ENCODE results near the gene CBFA2T2. TPM values are rescaled to one million over a fixed set of nuclear protein-coding genes. Genes with fewer than 3 reads are reported as not detected.
A peak's percentile ranks its signal among the peaks of the same experiment; 100 is the strongest.

CBFA2T2 gene
- total RNA-seq, 1 donor: 11.2 TPM

- Histone ChIP-seq H4K20me1 (ENCODE audit: insufficient read depth, low read length) (no peaks in the 10 kb centered on the region), H3K4me1 (ENCODE audit: insufficient read depth, low read length) (peaks cover 6% of the 10 kb centered on the region), H3K36me3 (ENCODE audit: insufficient read depth, low read length) (no peaks in the 10 kb centered on the region), H2AFZ (ENCODE audit: low read length) (no peak overlapping the region), H3K27ac (ENCODE audit: low read depth, low read length) (no peak overlapping the region), H3K27me3 (ENCODE audit: insufficient read depth, low read length) (no peaks in the 10 kb centered on the region), H3K9me3 (ENCODE audit: low read depth, low read length) (no peaks in the 10 kb centered on the region), H3K4me2 (ENCODE audit: insufficient read depth, low read length) (peak overlapping the region; percentile 92), H3K4me3 (ENCODE audit: insufficient read depth, low read length) (peak overlapping the region; percentile 78), H3K79me2 (ENCODE audit: insufficient read depth, low read length) (no peaks in the 10 kb centered on the region)
- TF ChIP-seq CTCF (IDR thresholded peaks at IDR 0.05; ENCODE audit: extremely low read depth, low read depth, low read length): no peak
- DNase-seq (ENCODE audit: insufficient read length, low spot score, missing footprints): no peak
Measured at GRCh38 chr20:33443006-33443511, 46.8 kb upstream of the CBFA2T2 start.

- Histone ChIP-seq H3K4me2 (ENCODE audit: insufficient read depth, low read length) (peak within 1 kb of the TSS; percentile 92), H4K20me1 (ENCODE audit: insufficient read depth, low read length) (no peaks in the 10 kb centered on the region), H3K36me3 (ENCODE audit: insufficient read depth, low read length) (no peaks in the 10 kb centered on the region), H3K79me2 (ENCODE audit: insufficient read depth, low read length) (no peaks in the 10 kb centered on the region), H2AFZ (ENCODE audit: low read length) (peak within 1 kb of the TSS; percentile 90), H3K4me3 (ENCODE audit: insufficient read depth, low read length) (peak within 1 kb of the TSS; percentile 78), H3K9me3 (ENCODE audit: low read depth, low read length) (no peaks in the 10 kb centered on the region), H3K27ac (ENCODE audit: low read depth, low read length) (no peak within 1 kb of the TSS), H3K27me3 (ENCODE audit: insufficient read depth, low read length) (no peaks in the 10 kb centered on the region), H3K4me1 (ENCODE audit: insufficient read depth, low read length) (peaks cover 6% of the 10 kb centered on the region)
- no peak for TF ChIP-seq CTCF (IDR thresholded peaks at IDR 0.05; ENCODE audit: extremely low read depth, low read depth, low read length)
- DNase-seq (ENCODE audit: insufficient read length, low spot score, missing footprints): peak; percentile 97
Measured at GRCh38 chr20:33443512-33444239, 46.2 kb upstream of the CBFA2T2 start, which contains the start of gene SNTA1. TSS of gene SNTA1 (minus strand) at chr20:33443763. CDS start at chr20:33443620, 143 bp downstream.

GRCh38 chr20:33444797-33445560 lies 44.9 kb upstream of the CBFA2T2 start:
- no peak overlapping the region for H3K27ac ChIP-seq (ENCODE audit: low read depth, low read length)
- H3K4me1 ChIP-seq (ENCODE audit: insufficient read depth, low read length): peaks cover 6% of the 10 kb centered on the region
- H2AFZ ChIP-seq (ENCODE audit: low read length): no peak overlapping the region
- DNase-seq (ENCODE audit: insufficient read length, low spot score, missing footprints): peak; percentile 22
- no peaks in the 10 kb centered on the region for H3K27me3 ChIP-seq (ENCODE audit: insufficient read depth, low read length)
- peak overlapping the region; percentile 92 for H3K4me2 ChIP-seq (ENCODE audit: insufficient read depth, low read length)
- no peaks in the 10 kb centered on the region for H3K36me3 ChIP-seq (ENCODE audit: insufficient read depth, low read length)
- no peak for TF ChIP-seq CTCF (IDR thresholded peaks at IDR 0.05; ENCODE audit: extremely low read depth, low read depth, low read length)
- no peaks in the 10 kb centered on the region for H4K20me1 ChIP-seq (ENCODE audit: insufficient read depth, low read length)
- H3K4me3 ChIP-seq (ENCODE audit: insufficient read depth, low read length): no peak overlapping the region
- H3K79me2 ChIP-seq (ENCODE audit: insufficient read depth, low read length): no peaks in the 10 kb centered on the region
- no peaks in the 10 kb centered on the region for H3K9me3 ChIP-seq (ENCODE audit: low read depth, low read length)
